ENCODE results near the gene PIP4P1. TPM values are rescaled to one million over a fixed set of nuclear protein-coding genes. Genes with fewer than 3 reads are reported as not detected.

PIP4P1 gene
- total and polyA plus RNA-seq, 12 donors, result 10.6 to 60.1 (median 29.5) TPM

- 65 to 81% (median 74%) methylated on average over 2 of the region's 2 CpGs for WGBS, 4 donors
- intact Hi-C loops (cut with DNase I), result no loop called here
- Histone ChIP-seq H3K9me3 (replicated peaks in 1 of 3) (no peaks in the 10 kb centered on the region), H3K4me1 (replicated peaks in 1 of 2) (no peaks in the 10 kb centered on the region), H3K27me3 (no peaks in the 10 kb centered on the region), H3K4me3 (no peak overlapping the region), H3K36me3 (replicated peaks in 1 of 2) (no peaks in the 10 kb centered on the region), H3K27ac (no peak overlapping the region)
- no peak for DNase-seq
- no peak for TF ChIP-seq POLR2A (IDR thresholded peaks at IDR 0.05)
- TF ChIP-seq CTCF (IDR thresholded peaks at IDR 0.05), result no peak
Measured at GRCh38 chr14:20498622-20499021, 37.4 kb upstream of the PIP4P1 start.

GRCh38 chr14:20494935-20495766 lies 33.9 kb upstream of the PIP4P1 start:
- Histone ChIP-seq H3K27ac (no peak overlapping the region), H3K4me3 (no peak overlapping the region), H3K36me3 (replicated peaks in 1 of 2) (no peaks in the 10 kb centered on the region), H3K4me1 (replicated peaks in 1 of 2) (no peaks in the 10 kb centered on the region), H3K27me3 (no peaks in the 10 kb centered on the region), H3K9me3 (replicated peaks in 1 of 3) (no peaks in the 10 kb centered on the region)
- DNase-seq, result peak in 2 of 7 donors; percentile 15 to 21
- 75 to 76% (median 76%) methylated on average over 8 of the region's 8 CpGs for WGBS, 4 donors
- intact Hi-C loops (cut with DNase I), result no loop called here
- no peak for TF ChIP-seq CTCF (IDR thresholded peaks at IDR 0.05)

GRCh38 chr14:20493634-20494033 lies 32.4 kb upstream of the PIP4P1 start:
- no peaks in the 10 kb centered on the region for H3K4me1 ChIP-seq (replicated peaks in 1 of 2)
- 27 to 83% (median 56%) methylated on average over 2 of the region's 2 CpGs for WGBS, 4 donors

GRCh38 chr14:20492486-20492885 lies 31.3 kb upstream of the PIP4P1 start:
- Histone ChIP-seq H3K36me3 (replicated peaks in 1 of 2) (no peaks in the 10 kb centered on the region), H3K9me3 (replicated peaks in 1 of 3) (no peaks in the 10 kb centered on the region), H3K4me3 (no peak overlapping the region), H3K27ac (no peak overlapping the region), H3K4me1 (replicated peaks in 1 of 2) (no peaks in the 10 kb centered on the region), H3K27me3 (no peaks in the 10 kb centered on the region)
- DNase-seq, result no peak
- 83 to 95% (median 88%) methylated on average over 4 of the region's 4 CpGs for WGBS, 4 donors
- intact Hi-C loops (cut with DNase I), result no loop called here
- TF ChIP-seq POLR2A (IDR thresholded peaks at IDR 0.05), result no peak
- TF ChIP-seq CTCF (IDR thresholded peaks at IDR 0.05), result no peak

More at GRCh38 chr14:20493634-20494033, 32.4 kb upstream of the PIP4P1 start:
- Histone ChIP-seq H3K36me3 (replicated peaks in 1 of 2) (no peaks in the 10 kb centered on the region), H3K9me3 (replicated peaks in 1 of 3) (no peaks in the 10 kb centered on the region), H3K4me3 (no peak overlapping the region), H3K27ac (peak overlapping the region in 1 of 5 donors; percentile 1), H3K27me3 (no peaks in the 10 kb centered on the region)
- no peak for TF ChIP-seq CTCF (IDR thresholded peaks at IDR 0.05)
- no peak for TF ChIP-seq POLR2A (IDR thresholded peaks at IDR 0.05)
- peak in 1 of 7 donors; percentile 13 for DNase-seq
- intact Hi-C loops (cut with DNase I), result no loop called here
